H1 (cell line): Measurements from ENCODE around the gene ZNF280C.

Experiments
- CTCF ChIP-seq, 3 experiments: IDR thresholded peaks; 1 replicate in 2 of 3; 2 replicates in 1 of 3; pipeline versions ENCODE4 v1.5.1 to v1.6.1; 2011; ENCODE audit warnings: low read length in 3 of 3, mild to moderate bottlenecking in 3 of 3, inconsistent platforms in 2 of 3, low read depth in 1 of 3, moderate library complexity in 1 of 3; ENCODE audit not compliant: insufficient read depth in 1 of 3; ENCODE audit errors: control extremely low read depth in 1 of 3
- EP300 ChIP-seq, 2 experiments: IDR thresholded peaks; 1 replicate in 1 of 2; 2 replicates in 1 of 2; pipeline ENCODE4 v1.6.1; 2011 to 2012; ENCODE audit warnings: low read depth in 2 of 2, low read length in 2 of 2, mild to moderate bottlenecking in 2 of 2, borderline replicate concordance in 1 of 2, inconsistent platforms in 1 of 2, moderate library complexity in 1 of 2
- EZH2 ChIP-seq: fragments of 200-600 bp; sonication (generic); IDR thresholded peaks from 2 replicates; pipeline ENCODE4 v1.7.1; 2012; ENCODE audit warnings: low read depth, mild to moderate bottlenecking, moderate library complexity, low read length, inconsistent platforms; ENCODE audit not compliant: severe bottlenecking
- POLR2A ChIP-seq, 2 experiments: IDR thresholded peaks; 1 replicate in 1 of 2; 2 replicates in 1 of 2; pipeline ENCODE4 v1.6.1; 2011; ENCODE audit warnings: low read depth in 2 of 2, low read length in 2 of 2, mild to moderate bottlenecking in 2 of 2; ENCODE audit errors: control extremely low read depth in 1 of 2
- RAD21 ChIP-seq, 2 experiments: IDR thresholded peaks in 1 of 2; conservative IDR thresholded peaks in 1 of 2; 2 replicates each; pipeline ENCODE4 v1.6.1; 2011; ENCODE audit warnings: low read depth in 2 of 2, low read length in 2 of 2, improper control_type of control experiment in 1 of 2, inconsistent platforms in 1 of 2, mild to moderate bottlenecking in 1 of 2, moderate library complexity in 1 of 2
- SIN3A ChIP-seq, 2 experiments: IDR thresholded peaks in 1 of 2; conservative IDR thresholded peaks in 1 of 2; 2 replicates each; pipeline ENCODE4 v1.6.1; 2011 to 2012; ENCODE audit warnings: low read length in 2 of 2, improper control_type of control experiment in 1 of 2, low read depth in 1 of 2, mild to moderate bottlenecking in 1 of 2
- SP1 ChIP-seq: IDR thresholded peaks from 2 replicates; pipeline ENCODE4 v1.6.1; 2011; ENCODE audit warnings: low read depth, low read length
- SP4 ChIP-seq: IDR thresholded peaks from 2 replicates; pipeline ENCODE4 v1.6.1; 2012; ENCODE audit warnings: low read length, inconsistent platforms

- TF ChIP-seq EZH2 (no peak), SP4 (no peak), POLR2A (IDR thresholded peaks at IDR 0.05; ENCODE audit: control extremely low read depth in 1 of 2, low read depth in 2 of 2, low read length in 2 of 2) (no peak), SIN3A (conservative IDR thresholded peaks at IDR 0.05 in 1 of 2, IDR thresholded peaks at IDR 0.05 in 1 of 2; ENCODE audit: low read depth in 1 of 2, low read length in 2 of 2) (no peak), RAD21 (IDR thresholded peaks at IDR 0.05 in 1 of 2, conservative IDR thresholded peaks at IDR 0.05 in 1 of 2; ENCODE audit: low read depth in 2 of 2, low read length in 2 of 2) (no peak), EP300 (IDR thresholded peaks at IDR 0.05; ENCODE audit: borderline replicate concordance in 1 of 2, low read depth in 2 of 2, low read length in 2 of 2) (no peak), SP1 (no peak), CTCF (IDR thresholded peaks at IDR 0.05; ENCODE audit: control extremely low read depth in 1 of 3, insufficient read depth in 1 of 3, low read depth in 1 of 3, low read length in 3 of 3) (no peak)
These were observed 89.0 kb downstream of the ZNF280C start for GRCh38 chrX:130179579-130180215.
